Measurements from ENCODE around the gene PPAT.
A peak's percentile ranks its signal among the peaks of the same experiment; 100 is the strongest.

PPAT gene

GRCh38 chr4:56434599-56435139, 746 bp downstream of the PPAT start:
- peak in 1 of 2 donors; percentile 25 for DNase-seq (ENCODE audit: low read depth in 2 of 2)

GRCh38 chr4:56433280-56433679, 2.1 kb downstream of the PPAT start:
- no peak for DNase-seq (ENCODE audit: low read depth in 2 of 2)

DNA sequence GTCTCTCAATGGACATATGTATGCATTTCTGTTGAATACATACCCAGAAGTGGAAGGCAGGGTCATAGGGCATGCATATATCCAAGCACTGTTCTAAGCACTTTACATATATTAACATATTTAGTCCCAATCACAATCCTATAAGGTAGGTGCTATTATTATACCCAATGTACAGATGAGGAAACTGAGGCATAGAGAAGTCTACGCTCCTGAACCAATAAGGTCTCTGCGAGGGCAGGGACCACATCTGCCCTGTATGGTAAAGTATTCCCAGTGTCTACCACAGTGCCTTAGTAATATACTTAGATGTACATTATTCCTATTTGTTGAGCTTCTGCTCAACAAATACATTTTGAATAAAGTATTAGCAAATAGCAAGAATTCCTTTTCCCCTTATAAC, 5.2 kb downstream of the PPAT start:
- DNase-seq (ENCODE audit: low read depth in 2 of 2): no peak

GRCh38 chr4:56427179-56427578, 8.2 kb downstream of the PPAT start:
- no peak for DNase-seq (ENCODE audit: low read depth in 2 of 2)

- DNase-seq (ENCODE audit: low read depth in 2 of 2): no peak
These were observed 9.1 kb downstream of the PPAT start for GRCh38 chr4:56426273-56426672.

DNA sequence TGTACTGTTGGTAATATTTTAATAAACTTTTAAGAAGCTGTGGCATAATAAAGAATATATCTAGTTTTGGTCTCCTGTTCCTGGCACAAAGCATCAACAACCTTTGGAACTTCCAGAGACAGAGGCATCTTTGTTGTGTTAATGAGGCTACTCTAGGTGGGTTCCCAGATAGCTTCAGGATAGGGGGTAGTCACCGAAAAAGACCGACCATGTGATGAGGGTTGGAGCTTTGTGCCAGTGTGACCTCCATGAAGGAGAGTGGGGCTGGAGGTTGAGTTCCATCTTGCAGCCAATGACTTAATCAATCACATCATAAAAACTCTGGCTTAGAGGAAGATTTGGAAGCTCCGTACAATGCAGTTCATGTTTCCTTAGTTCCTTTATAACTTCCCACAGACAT, 9.9 kb downstream of the PPAT start:
- DNase-seq (ENCODE audit: low read depth in 2 of 2): no peak

DNA sequence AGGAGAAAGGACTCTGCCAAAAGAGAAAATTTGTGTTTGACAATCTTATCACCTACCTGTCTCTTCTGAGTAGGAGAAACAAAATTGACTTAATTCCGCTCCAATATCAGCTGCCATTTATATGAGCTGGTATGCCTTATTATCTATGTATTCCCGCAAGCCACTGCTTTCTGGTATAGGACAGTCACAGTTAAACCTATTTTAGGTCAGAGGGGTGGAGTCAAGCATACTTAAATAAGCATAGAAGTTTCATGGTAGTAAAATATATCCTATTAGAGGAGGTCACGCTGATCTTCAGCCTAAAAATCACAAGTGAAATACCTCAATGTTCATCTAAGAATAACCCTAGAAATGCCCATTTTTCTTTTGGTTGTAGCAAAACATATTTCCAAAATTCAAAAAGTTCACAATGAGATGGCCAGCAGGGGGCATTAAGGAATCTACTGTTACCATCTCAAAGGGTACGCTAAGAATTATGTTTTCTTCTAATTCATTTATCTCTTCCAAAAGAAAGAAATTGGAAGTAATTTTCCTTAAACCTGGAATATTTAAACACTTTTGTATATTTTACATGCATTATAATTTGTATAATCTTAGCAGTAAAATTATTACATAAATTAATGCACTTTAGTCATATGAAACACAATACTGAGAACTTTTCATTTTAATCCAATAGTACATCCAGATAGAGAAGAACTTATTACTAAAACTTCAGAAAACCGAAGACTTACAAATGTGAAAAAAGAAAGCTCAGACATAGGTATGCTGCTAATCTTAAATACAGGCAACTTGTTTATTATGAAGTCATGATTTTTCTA, 10.5 kb downstream of the PPAT start:
- no peak for DNase-seq (ENCODE audit: low read depth in 2 of 2)

DNA sequence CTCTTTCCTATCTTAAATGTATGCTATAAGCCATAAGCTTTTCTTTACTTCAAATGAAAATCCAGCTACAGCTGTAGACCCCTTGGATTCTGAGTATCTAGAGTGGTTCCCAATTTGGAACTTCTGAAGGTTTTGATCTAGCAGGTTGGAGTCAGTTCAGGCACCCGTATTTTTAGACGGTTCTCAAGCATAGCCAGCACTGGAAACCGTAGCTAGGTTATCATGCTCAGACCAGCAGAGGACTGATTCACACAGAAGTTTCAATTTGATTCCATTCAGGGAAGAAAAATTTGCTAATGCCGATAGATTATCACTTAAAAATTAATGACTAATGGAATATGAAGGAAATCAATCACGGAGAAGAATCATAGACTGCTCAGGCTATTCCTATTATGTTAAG, 11.2 kb downstream of the PPAT start:
- no peak for DNase-seq (ENCODE audit: low read depth in 2 of 2)

DNA sequence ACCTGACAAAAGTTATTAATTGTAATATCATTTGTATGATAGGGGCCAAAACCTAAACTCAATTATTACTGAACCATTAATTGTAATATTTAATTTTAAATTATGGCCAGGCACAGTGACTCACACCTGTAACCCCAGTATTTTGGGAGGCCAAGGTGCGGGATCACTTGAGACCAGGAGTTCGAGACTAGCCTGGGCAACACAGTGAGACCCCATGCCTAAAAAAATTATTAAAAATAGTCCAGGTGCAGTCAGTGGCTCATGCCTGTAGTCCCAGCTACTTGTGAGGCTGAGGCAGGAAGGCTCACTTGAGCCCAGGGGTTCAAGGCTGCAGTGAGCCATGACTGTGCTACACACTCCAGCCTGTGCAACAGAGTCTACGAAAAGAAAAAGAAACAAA, 18.0 kb downstream of the PPAT start:
- no peak for DNase-seq (ENCODE audit: low read depth in 2 of 2)

GRCh38 chr4:56416349-56416748, 19.1 kb downstream of the PPAT start:
- no peak for DNase-seq (ENCODE audit: low read depth in 2 of 2)

DNA sequence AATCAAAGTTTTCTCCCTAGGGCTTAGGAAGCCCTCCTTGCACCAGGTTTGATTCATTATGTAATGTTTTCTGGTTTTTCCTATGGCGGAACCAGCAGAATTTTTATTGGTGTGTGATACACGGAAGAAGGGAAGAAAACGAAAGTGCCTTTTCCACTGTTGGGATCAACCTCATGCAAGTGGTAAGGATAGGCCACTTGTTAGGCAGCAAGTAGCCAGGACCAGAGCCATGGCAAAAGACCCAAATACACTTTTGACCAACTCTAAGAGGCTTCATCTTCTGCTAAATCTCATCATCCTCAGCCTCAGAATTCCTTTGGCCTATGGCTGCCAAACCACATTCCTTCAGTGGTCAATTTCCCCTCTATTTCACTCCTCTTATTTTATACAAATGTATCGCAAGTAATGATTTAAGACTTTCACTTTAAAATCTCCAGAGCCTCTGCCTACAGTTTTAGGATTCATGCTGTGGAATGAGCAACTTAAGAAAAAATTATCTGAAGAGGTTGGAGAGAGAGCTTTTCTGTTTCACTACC, 21.2 kb downstream of the PPAT start:
- DNase-seq (ENCODE audit: low read depth in 2 of 2): no peak

GRCh38 chr4:56410247-56411062, 25.0 kb downstream of the PPAT start:
- no peak for DNase-seq (ENCODE audit: low read depth in 2 of 2)

GRCh38 chr4:56409511-56410090, 25.8 kb downstream of the PPAT start:
- no peak for DNase-seq (ENCODE audit: low read depth in 2 of 2)

DNA sequence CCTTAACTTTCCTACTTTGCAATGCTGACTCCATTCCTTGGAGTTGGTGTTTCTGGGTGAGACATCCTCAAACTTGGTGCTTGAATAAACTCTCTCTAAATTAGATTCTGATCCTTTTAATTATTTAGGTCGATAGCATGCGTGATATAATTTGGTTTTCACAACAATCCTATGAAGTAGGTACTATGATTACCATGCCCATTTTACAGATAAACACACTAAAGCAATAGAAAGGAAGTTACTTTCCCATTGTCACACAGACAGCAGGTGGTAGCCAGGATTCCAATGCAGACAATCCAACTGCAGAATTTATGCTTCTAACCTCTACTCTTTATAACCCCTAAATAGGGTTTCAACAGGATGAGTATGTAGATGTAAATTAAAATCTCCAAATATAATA, 26.4 kb downstream of the PPAT start:
- no peak for DNase-seq (ENCODE audit: low read depth in 2 of 2)

DNA sequence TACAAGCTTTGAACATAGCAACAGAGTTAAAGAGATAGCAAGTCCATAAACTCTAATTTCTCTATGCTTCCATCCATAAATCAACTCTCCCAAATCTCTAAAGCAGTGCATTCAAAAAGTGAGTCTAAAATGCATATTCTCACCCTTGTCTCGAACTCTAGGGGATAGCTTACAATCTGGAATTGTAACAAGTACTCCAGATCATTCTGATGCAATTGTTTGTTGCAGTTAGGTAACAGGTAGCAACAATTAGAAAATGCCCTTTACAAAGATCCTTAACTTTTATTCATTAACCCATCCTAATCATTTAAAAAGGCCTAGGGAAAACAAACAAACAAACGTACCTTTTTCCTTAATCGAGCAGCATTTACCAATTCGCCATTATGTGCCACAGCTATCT, 29.3 kb downstream of the PPAT start:
- DNase-seq (ENCODE audit: low read depth in 2 of 2): no peak

- DNase-seq (ENCODE audit: low read depth in 2 of 2): no peak
These were observed 30.4 kb downstream of the PPAT start for GRCh38 chr4:56405016-56405415.

DNA sequence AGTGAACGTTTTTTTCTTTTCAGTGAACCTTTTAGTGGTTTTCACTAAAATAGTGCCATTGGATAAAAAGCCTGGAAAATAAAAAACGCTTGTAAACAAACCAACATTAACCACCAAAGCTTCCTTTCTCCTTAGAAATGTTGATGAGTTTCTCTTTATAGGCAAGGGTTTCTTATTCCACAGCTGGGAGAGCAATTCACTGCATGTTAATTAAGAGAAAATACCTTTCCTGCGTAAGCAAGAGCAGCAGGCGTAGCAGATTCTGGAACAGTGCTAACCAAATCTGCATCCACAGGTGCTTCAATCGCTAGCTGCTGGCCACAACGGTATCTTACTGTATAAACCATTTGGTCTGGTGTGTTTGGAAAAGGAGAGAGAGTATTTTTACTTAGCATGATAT, 34.9 kb downstream of the PPAT start:
- DNase-seq (ENCODE audit: low read depth in 2 of 2): no peak

- DNase-seq (ENCODE audit: low read depth in 2 of 2): no peak
These were observed 44.1 kb downstream of the PPAT start for GRCh38 chr4:56391270-56391669.

- DNase-seq (ENCODE audit: low read depth in 2 of 2): no peak
These were observed 45.9 kb downstream of the PPAT start for GRCh38 chr4:56389558-56389957.

- DNase-seq (ENCODE audit: low read depth in 2 of 2): no peak
These were observed 47.1 kb downstream of the PPAT start for GRCh38 chr4:56388306-56388705.

GRCh38 chr4:56387023-56388001, 48.1 kb downstream of the PPAT start, which contains the start of gene AASDH:
AASDH (minus strand) TSS chr4:56387491; CDS start chr4:56384299, 3,192 bp downstream.
- peak; percentile 87 to 93 for DNase-seq (ENCODE audit: low read depth in 2 of 2)

Measured in activated CD4-positive, alpha-beta T cell treated with anti-CD3 and anti-CD28 coated beads for 24 hours (primary cell).